Lower leg skin (tissue), 4 donors: ENCODE data around the gene SYTL2. TPM values are rescaled to one million over a fixed set of nuclear protein-coding genes. Genes with fewer than 3 reads are reported as not detected.

Experiments used
- DNase-seq, 2 donors: peaks; one replicate each; pipeline ENCODE4 v3.0.0-alpha.2; 2019; ENCODE audit warnings: low spot score in 2 of 2
- H3K4me3 ChIP-seq: fragments of 200-600 bp; sonication (generic); 2 replicates; pipeline ENCODE4 v1.5.1; 2017; ENCODE audit warnings: mild to moderate bottlenecking, low read depth; ENCODE audit not compliant: poor library complexity, severe bottlenecking
- POLR2A ChIP-seq, 2 donors: fragments of 450-650 bp; IDR thresholded peaks; one replicate each; pipeline ENCODE4 v1.6.1; 2016 to 2017; ENCODE audit warnings: antibody characterized with exemption in 2 of 2, mild to moderate bottlenecking in 1 of 2, moderate library complexity in 1 of 2
- WGBS, 2 donors: methylation state at CpG; one replicate each; pipeline ENCODE4 v1.1.5; 2018; 5-methylcytosine and 5-hydroxymethylcytosine counted together
- intact Hi-C: fragments of 100-400 bp; cut with DNase I; formaldehyde crosslinking; loops from one replicate; pipeline ENCODE4 v1.15.0; 2023; ENCODE audit warnings: low total_unique reads
- total RNA-seq, 4 donors: library from RNA; depleted of rRNA; stranded (reverse); fragments of >200 nt; gene quantifications; one replicate each; pipeline ENCODE4 v1.1.0, GENCODE V29; 2016
- TF ChIP-seq, protein P1 (sequence below), 3 donors: fragments of 450-650 bp; IDR thresholded peaks; one replicate each; pipeline ENCODE4 v1.5.1; 2016; ENCODE audit warnings: antibody characterized with exemption in 3 of 3, mild to moderate bottlenecking in 3 of 3, moderate library complexity in 2 of 3

The SYTL2 gene
- total RNA-seq, 4 donors from 2014 or later, result 4.2 to 13.2 (median 8.9) TPM

DNA sequence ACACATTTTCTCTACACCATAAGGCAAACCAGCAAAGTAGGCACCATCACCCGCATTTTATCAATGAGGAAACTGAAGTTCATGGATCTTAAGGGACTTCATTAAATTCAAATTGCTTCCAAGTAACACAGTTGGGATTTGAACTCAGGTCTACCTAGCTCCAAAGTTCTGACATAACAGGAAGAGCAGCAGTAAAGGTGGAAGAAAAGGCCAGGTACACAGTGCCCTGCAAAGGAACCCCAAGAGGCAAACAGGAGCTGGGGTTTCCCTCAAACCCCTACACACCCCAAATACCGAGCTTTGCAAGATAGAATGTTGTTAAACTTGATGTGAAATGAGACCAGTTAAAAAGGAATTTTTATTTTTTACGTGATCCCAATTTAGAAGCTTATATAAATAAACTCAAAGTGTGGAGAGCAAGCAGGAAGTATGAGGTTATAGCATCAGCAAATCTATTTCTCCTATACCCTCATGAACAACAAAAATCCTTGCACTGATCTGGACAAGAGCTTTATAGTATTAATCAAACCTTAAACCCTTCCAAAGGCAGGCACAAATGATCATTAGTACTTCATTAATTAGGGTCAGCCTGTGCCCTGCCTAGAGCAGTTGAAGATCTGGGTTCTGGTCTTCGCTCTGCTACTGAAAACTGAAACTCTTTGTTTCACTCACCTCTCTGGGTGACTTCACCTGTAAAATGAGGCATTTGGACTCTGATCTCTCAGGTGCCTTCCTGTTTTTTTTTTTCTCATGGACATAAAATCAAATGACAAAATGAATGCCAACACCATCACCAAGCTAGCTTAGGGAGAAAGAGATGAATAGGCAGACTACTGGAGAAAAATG is 36.5 kb downstream of the SYTL2 start:
- intact Hi-C loops, result no loop called here
- H3K4me3 ChIP-seq, result no peak overlapping the region
- DNase-seq, result no peak
- WGBS, 2 donors, result 79 to 87% methylated on average over 4 of the region's 4 CpGs
- TF ChIP-seq, protein P1, sequence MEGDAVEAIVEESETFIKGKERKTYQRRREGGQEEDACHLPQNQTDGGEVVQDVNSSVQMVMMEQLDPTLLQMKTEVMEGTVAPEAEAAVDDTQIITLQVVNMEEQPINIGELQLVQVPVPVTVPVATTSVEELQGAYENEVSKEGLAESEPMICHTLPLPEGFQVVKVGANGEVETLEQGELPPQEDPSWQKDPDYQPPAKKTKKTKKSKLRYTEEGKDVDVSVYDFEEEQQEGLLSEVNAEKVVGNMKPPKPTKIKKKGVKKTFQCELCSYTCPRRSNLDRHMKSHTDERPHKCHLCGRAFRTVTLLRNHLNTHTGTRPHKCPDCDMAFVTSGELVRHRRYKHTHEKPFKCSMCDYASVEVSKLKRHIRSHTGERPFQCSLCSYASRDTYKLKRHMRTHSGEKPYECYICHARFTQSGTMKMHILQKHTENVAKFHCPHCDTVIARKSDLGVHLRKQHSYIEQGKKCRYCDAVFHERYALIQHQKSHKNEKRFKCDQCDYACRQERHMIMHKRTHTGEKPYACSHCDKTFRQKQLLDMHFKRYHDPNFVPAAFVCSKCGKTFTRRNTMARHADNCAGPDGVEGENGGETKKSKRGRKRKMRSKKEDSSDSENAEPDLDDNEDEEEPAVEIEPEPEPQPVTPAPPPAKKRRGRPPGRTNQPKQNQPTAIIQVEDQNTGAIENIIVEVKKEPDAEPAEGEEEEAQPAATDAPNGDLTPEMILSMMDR (IDR thresholded peaks at IDR 0.05), result no peak
- TF ChIP-seq POLR2A (IDR thresholded peaks at IDR 0.05), result no peak

DNA sequence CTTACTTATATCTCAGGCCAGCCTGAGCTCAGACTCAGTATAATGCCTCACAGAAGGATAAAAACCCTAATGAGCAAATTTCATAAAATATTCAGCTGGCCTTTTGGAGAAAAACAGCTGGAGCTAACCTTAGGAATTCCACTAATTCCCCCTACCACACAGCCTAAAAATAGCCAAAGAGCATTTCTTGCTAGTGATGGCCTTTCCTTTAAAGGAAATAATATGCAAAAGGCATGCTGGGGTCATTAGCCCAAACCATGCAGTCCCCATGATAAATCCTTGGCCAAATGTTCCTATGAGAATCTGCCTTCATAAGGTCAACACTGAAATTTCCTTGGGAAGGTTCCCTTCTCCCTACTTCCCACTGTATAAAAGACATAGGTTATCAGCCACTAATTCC is 38.2 kb downstream of the SYTL2 start:
- no peak for TF ChIP-seq POLR2A (IDR thresholded peaks at IDR 0.05)
- TF ChIP-seq, protein P1 (IDR thresholded peaks at IDR 0.05), result no peak
- no peak overlapping the region for H3K4me3 ChIP-seq
- DNase-seq, result no peak
- intact Hi-C loops, result no loop called here

DNA sequence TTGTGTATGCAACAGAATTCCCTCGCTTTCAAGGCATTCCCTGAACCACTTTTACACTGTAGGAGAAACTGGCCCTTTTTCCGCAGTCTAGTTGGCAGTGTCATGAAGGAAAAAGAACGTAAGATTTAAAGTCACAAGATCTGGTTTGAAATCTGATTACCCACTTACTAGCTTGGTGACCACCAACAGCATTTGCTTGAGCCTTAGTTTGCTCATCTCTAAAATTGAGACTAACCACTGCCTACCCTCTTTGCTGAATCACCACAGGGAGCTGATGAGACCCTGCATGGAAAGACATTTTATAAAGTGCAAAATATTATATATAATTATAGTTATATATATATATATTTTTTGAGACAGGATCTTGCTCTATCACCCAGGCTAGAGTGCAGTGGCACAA is 39.4 kb downstream of the SYTL2 start:
- WGBS, 2 donors, result 84 to 88% methylated on average over 3 of the region's 3 CpGs
- no peak overlapping the region for H3K4me3 ChIP-seq
- TF ChIP-seq, protein P1 (IDR thresholded peaks at IDR 0.05), result no peak
- TF ChIP-seq POLR2A (IDR thresholded peaks at IDR 0.05), result no peak
- no peak for DNase-seq
- intact Hi-C loops, result no loop called here

DNA sequence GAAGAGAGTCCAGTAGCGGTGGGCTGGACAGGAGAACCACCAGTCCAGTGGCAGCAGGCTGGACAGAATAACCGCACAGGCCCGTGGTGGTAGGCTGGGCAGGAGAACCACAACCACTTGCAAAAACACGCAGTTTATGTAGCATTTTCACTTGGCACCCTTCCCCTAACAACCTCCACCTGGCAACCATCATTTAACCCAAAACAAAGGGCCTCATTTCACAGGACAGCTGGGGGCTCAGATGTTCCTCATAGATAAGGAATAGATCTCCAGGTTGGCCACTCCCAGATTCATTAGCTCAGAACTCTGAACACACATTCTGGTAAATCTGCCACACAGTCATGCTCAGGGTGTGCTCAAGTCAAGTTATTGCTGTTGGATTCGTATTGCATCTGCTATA is 41.2 kb downstream of the SYTL2 start:
- DNase-seq, result no peak
- intact Hi-C loops, result no loop called here
- no peak overlapping the region for H3K4me3 ChIP-seq
- 64 to 74% methylated on average over 5 of the region's 5 CpGs for WGBS, 2 donors
- TF ChIP-seq, protein P1 (IDR thresholded peaks at IDR 0.05), result no peak
- TF ChIP-seq POLR2A (IDR thresholded peaks at IDR 0.05), result no peak

DNA sequence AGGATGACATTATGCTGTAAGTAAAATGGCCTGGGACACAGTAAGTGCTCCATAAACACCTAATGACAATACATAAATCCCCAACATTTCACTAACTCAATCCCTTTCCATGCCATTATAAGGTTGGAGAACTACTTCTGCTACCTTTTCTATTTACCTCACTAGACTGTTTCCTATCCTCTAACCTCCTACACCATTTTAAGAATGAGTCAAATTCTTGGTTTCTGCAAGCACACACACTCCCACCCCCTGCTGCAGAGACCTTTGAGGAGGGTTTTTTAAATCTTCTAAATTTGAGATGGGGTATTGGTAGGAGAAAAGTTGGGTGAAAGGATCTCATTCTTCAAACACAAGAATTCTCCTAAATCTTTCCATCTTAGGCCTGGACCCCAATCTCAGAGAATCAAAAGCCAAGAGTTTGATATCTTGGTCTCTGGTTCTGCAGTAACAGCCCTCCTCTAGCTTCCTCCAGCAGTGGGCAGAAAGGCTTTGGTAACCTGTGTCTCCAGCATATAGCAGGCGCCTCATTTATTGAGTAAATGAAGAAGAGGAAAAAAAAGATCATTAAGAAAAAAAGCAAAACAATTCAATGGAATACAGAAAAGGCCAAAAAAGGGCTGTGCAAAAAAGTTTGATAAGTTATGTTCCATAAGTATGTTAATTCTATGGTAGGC is 42.3 kb downstream of the SYTL2 start:
- intact Hi-C loops, result loop anchor here (1.0 kb wide), 1 partner anchor 23 kb away; no protein-coding TSS in a partner anchor
- TF ChIP-seq, protein P1 (IDR thresholded peaks at IDR 0.05), result no peak
- no peak for TF ChIP-seq POLR2A (IDR thresholded peaks at IDR 0.05)
- no peak for DNase-seq
- 96 to 97% methylated on average over 1 of the region's 1 CpG for WGBS, 2 donors
- no peak overlapping the region for H3K4me3 ChIP-seq
